GM23338 (cell line): ENCODE measurements around the gene KBTBD8. TPM values are rescaled to one million over a fixed set of nuclear protein-coding genes. Genes with fewer than 3 reads are reported as not detected.
A peak's percentile ranks its signal among the peaks of the same experiment; 100 is the strongest.

Experiments used
- ATAC-seq: fragments of 200-7000 bp; cut with Tn5 transposase; 3 replicates; pipeline ENCODE4 v1.9.1; 2020
- DNase-seq: peaks from one replicate; pipeline ENCODE4 v3.0.0-alpha.2; 2015; ENCODE audit warnings: low spot score
- H2AFZ ChIP-seq: fragments of 200-600 bp; sonication (generic); 2 replicates; pipeline ENCODE4 v1.8.0; 2016; ENCODE audit warnings: antibody characterized with exemption, mild to moderate bottlenecking, moderate library complexity
- H3F3A ChIP-seq: fragments of 200-600 bp; sonication (generic); replicated peaks from 2 replicates; pipeline ENCODE4 v1.8.0; 2017; ENCODE audit warnings: antibody characterized with exemption, mixed run types, low read depth
- H3K27ac ChIP-seq: fragments of 200-600 bp; sonication (generic); 2 replicates; pipeline ENCODE4 v1.6.1; 2016; ENCODE audit warnings: low read depth
- H3K27me3 ChIP-seq: fragments of 200-600 bp; sonication (generic); 2 replicates; pipeline ENCODE4 v1.8.0; 2016; ENCODE audit warnings: mild to moderate bottlenecking, mixed run types, moderate library complexity; ENCODE audit not compliant: insufficient read depth
- H3K36me3 ChIP-seq: fragments of 200-600 bp; sonication (generic); 2 replicates; pipeline ENCODE4 v1.8.0; 2016; ENCODE audit warnings: mild to moderate bottlenecking; ENCODE audit not compliant: insufficient read depth
- H3K4me1 ChIP-seq: fragments of 200-600 bp; sonication (generic); 2 replicates; pipeline ENCODE4 v1.8.0; 2016; ENCODE audit warnings: mild to moderate bottlenecking, moderate library complexity; ENCODE audit not compliant: insufficient read depth
- H3K4me2 ChIP-seq: fragments of 200-600 bp; sonication (generic); 2 replicates; pipeline ENCODE4 v1.7.1; 2017; ENCODE audit warnings: mixed run types
- H3K4me3 ChIP-seq: fragments of 200-600 bp; sonication (generic); 2 replicates; pipeline ENCODE4 v1.6.1; 2016; ENCODE audit warnings: mixed run types
- H3K79me2 ChIP-seq: fragments of 200-600 bp; sonication (generic); replicated peaks from 2 replicates; pipeline ENCODE4 v1.8.0; 2017; ENCODE audit warnings: mild to moderate bottlenecking; ENCODE audit not compliant: insufficient read depth
- H3K9me2 ChIP-seq: fragments of 200-600 bp; sonication (generic); 2 replicates; pipeline ENCODE4 v1.8.0; 2017; ENCODE audit not compliant: insufficient read depth
- H4K20me1 ChIP-seq: fragments of 200-600 bp; sonication (generic); replicated peaks from 2 replicates; pipeline ENCODE4 v1.8.0; 2017; ENCODE audit warnings: mild to moderate bottlenecking; ENCODE audit not compliant: insufficient read depth
- H3K27ac Mint-ChIP-seq: 2 replicates; pipeline ENCODE4 v1.8.0; 2020; ENCODE audit warnings: inconsistent platforms, mild to moderate bottlenecking, moderate library complexity, mixed read lengths
- H3K27me3 Mint-ChIP-seq: 3 replicates; pipeline ENCODE4 v1.8.0; 2022; ENCODE audit warnings: low read depth, mild to moderate bottlenecking, moderate library complexity, mixed read lengths, inconsistent platforms; ENCODE audit not compliant: insufficient read depth, poor library complexity
- H3K36me3 Mint-ChIP-seq: 3 replicates; pipeline ENCODE4 v1.8.0; 2021; ENCODE audit warnings: low read depth, mild to moderate bottlenecking, inconsistent platforms, moderate library complexity, mixed read lengths
- H3K4me1 Mint-ChIP-seq: 3 replicates; pipeline ENCODE4 v1.8.0; 2020; ENCODE audit warnings: mild to moderate bottlenecking, inconsistent platforms, mixed read lengths
- H3K4me3 Mint-ChIP-seq: 3 replicates; pipeline ENCODE4 v1.8.0; 2021; ENCODE audit warnings: moderate library complexity, mild to moderate bottlenecking, inconsistent platforms, mixed read lengths
- H3K9me3 Mint-ChIP-seq: 3 replicates; pipeline ENCODE4 v1.8.0; 2020; ENCODE audit warnings: moderate library complexity, mild to moderate bottlenecking, inconsistent platforms, mixed read lengths
- CREB1 ChIP-seq: fragments of 250-450 bp; sonication (Bioruptor Pico); IDR thresholded peaks from 2 replicates; pipeline ENCODE4 v1.5.0; 2020; ENCODE audit warnings: low read depth, mild to moderate bottlenecking, moderate library complexity
- CTCF ChIP-seq, 2 experiments: fragments of 200-600 bp in 1 of 2; sonication (generic) in 1 of 2; conservative IDR thresholded peaks; 2 replicates each; pipeline versions ENCODE4 v1.5.1 to v1.6.1; 2016 to 2017; ENCODE audit warnings: antibody characterized with exemption in 2 of 2, low read depth in 2 of 2, mild to moderate bottlenecking in 2 of 2, moderate library complexity in 1 of 2
- EZH2phosphoT487 ChIP-seq: fragments of 200-600 bp; sonication (generic); IDR thresholded peaks from one replicate; pipeline ENCODE4 v1.8.1; 2018; ENCODE audit warnings: antibody characterized with exemption; ENCODE audit not compliant: unreplicated experiment
- JUNB ChIP-seq: IDR thresholded peaks from one replicate; pipeline ENCODE4 v1.6.1; 2016; ENCODE audit warnings: antibody characterized with exemption; ENCODE audit not compliant: unreplicated experiment
- REST ChIP-seq: IDR thresholded peaks from one replicate; pipeline ENCODE4 v1.6.1; 2018; ENCODE audit warnings: antibody characterized with exemption; ENCODE audit not compliant: unreplicated experiment
- ZNF114 ChIP-seq: fragments of 250-450 bp; sonication (Bioruptor Pico); IDR thresholded peaks from 2 replicates; pipeline ENCODE4 v1.5.0; 2020; ENCODE audit warnings: mild to moderate bottlenecking, moderate library complexity
- ZNF331 ChIP-seq: fragments of 250-450 bp; sonication (Bioruptor Pico); IDR thresholded peaks from 2 replicates; pipeline ENCODE4 v1.5.0; 2020; ENCODE audit warnings: low read depth, mild to moderate bottlenecking, moderate library complexity
- polyA plus RNA-seq: library from polyadenylated mRNA; unstranded; fragments of >200 nt; fragmentation: Nextera tagmentation; extraction: Ambion mirVana; gene quantifications from 2 replicates; pipeline ENCODE4 v1.2.1, GENCODE V29; 2016
- total RNA-seq: library from RNA; depleted of rRNA; stranded (reverse); fragments of >200 nt; shearing (Covaris generic); gene quantifications from 2 replicates; pipeline ENCODE4 v1.2.3, GENCODE V29; 2014
- TF ChIP-seq, protein P1 (sequence below): fragments of 250-450 bp; sonication (Bioruptor Pico); IDR thresholded peaks from 2 replicates; pipeline ENCODE4 v1.5.0; 2020; ENCODE audit warnings: mild to moderate bottlenecking, moderate library complexity

KBTBD8 gene
- total and polyA plus RNA-seq, 2 experiments from 2014 or later, result 3.5 to 19.9 TPM

GRCh38 chr3:66993082-66993481, 5.0 kb upstream of the KBTBD8 start:
- no peak overlapping the region for H2AFZ ChIP-seq
- no peak for ATAC-seq
- peaks cover 20% of the 10 kb centered on the region for H3K4me1 Mint-ChIP-seq

GRCh38 chr3:66994588-66994987, 3.5 kb upstream of the KBTBD8 start:
- DNase-seq (no peak), ATAC-seq (no peak)
- Histone ChIP-seq H3K4me3 (no peak overlapping the region), H3K9me2 (peaks cover 4% of the 10 kb centered on the region; the same call in 1 of the 2 replicates), H3K4me1 (peaks cover 19% of the 10 kb centered on the region), H3K36me3 (no peaks in the 10 kb centered on the region), H3K27ac (no peak overlapping the region), H2AFZ (no peak overlapping the region), H3K27me3 (no peaks in the 10 kb centered on the region), H3K79me2 (peaks cover 8% of the 10 kb centered on the region; the same call in 1 of the 2 replicates), H3F3A (no peaks in the 10 kb centered on the region), H4K20me1 (no peaks in the 10 kb centered on the region), H3K4me2 (no peak overlapping the region)
- TF ChIP-seq, protein P1, sequence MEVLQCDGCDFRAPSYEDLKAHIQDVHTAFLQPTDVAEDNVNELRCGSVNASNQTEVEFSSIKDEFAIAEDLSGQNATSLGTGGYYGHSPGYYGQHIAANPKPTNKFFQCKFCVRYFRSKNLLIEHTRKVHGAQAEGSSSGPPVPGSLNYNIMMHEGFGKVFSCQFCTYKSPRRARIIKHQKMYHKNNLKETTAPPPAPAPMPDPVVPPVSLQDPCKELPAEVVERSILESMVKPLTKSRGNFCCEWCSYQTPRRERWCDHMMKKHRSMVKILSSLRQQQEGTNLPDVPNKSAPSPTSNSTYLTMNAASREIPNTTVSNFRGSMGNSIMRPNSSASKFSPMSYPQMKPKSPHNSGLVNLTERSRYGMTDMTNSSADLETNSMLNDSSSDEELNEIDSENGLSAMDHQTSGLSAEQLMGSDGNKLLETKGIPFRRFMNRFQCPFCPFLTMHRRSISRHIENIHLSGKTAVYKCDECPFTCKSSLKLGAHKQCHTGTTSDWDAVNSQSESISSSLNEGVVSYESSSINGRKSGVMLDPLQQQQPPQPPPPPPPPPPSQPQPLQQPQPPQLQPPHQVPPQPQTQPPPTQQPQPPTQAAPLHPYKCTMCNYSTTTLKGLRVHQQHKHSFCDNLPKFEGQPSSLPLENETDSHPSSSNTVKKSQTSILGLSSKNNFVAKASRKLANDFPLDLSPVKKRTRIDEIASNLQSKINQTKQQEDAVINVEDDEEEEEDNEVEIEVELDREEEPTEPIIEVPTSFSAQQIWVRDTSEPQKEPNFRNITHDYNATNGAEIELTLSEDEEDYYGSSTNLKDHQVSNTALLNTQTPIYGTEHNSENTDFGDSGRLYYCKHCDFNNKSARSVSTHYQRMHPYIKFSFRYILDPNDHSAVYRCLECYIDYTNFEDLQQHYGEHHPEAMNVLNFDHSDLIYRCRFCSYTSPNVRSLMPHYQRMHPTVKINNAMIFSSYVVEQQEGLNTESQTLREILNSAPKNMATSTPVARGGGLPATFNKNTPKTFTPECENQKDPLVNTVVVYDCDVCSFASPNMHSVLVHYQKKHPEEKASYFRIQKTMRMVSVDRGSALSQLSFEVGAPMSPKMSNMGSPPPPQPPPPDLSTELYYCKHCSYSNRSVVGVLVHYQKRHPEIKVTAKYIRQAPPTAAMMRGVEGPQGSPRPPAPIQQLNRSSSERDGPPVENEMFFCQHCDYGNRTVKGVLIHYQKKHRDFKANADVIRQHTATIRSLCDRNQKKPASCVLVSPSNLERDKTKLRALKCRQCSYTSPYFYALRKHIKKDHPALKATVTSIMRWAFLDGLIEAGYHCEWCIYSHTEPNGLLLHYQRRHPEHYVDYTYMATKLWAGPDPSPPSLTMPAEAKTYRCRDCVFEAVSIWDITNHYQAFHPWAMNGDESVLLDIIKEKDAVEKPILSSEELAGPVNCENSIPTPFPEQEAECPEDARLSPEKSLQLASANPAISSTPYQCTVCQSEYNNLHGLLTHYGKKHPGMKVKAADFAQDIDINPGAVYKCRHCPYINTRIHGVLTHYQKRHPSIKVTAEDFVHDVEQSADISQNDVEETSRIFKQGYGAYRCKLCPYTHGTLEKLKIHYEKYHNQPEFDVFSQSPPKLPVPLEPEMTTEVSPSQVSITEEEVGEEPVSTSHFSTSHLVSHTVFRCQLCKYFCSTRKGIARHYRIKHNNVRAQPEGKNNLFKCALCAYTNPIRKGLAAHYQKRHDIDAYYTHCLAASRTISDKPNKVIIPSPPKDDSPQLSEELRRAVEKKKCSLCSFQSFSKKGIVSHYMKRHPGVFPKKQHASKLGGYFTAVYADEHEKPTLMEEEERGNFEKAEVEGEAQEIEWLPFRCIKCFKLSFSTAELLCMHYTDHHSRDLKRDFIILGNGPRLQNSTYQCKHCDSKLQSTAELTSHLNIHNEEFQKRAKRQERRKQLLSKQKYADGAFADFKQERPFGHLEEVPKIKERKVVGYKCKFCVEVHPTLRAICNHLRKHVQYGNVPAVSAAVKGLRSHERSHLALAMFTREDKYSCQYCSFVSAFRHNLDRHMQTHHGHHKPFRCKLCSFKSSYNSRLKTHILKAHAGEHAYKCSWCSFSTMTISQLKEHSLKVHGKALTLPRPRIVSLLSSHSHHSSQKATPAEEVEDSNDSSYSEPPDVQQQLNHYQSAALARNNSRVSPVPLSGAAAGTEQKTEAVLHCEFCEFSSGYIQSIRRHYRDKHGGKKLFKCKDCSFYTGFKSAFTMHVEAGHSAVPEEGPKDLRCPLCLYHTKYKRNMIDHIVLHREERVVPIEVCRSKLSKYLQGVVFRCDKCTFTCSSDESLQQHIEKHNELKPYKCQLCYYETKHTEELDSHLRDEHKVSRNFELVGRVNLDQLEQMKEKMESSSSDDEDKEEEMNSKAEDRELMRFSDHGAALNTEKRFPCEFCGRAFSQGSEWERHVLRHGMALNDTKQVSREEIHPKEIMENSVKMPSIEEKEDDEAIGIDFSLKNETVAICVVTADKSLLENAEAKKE, result no peak
- TF ChIP-seq ZNF331 (CRISPR knock-in tag), result no peak
- no peak for TF ChIP-seq EZH2phosphoT487
- TF ChIP-seq JUNB, result no peak
- no peak for TF ChIP-seq CREB1
- TF ChIP-seq REST, result no peak
- Mint-ChIP-seq H3K9me3 (no peaks in the 10 kb centered on the region; the same call in 2 of the 3 replicates), H3K4me3 (no peak overlapping the region), H3K27me3 (peaks cover 7% of the 10 kb centered on the region), H3K4me1 (peaks cover 19% of the 10 kb centered on the region), H3K27ac (no peak overlapping the region), H3K36me3 (no peaks in the 10 kb centered on the region)

More at GRCh38 chr3:66993082-66993481, 5.0 kb upstream of the KBTBD8 start:
- Mint-ChIP-seq H3K9me3 (no peaks in the 10 kb centered on the region; the same call in 1 of the 3 replicates), H3K4me3 (no peak overlapping the region), H3K27me3 (peaks cover 10% of the 10 kb centered on the region), H3K27ac (no peak overlapping the region), H3K36me3 (no peaks in the 10 kb centered on the region)
- no peaks in the 10 kb centered on the region for H3K27me3 ChIP-seq
- no peak overlapping the region for H3K27ac ChIP-seq
- no peak for TF ChIP-seq ZNF114
- peak; percentile 40 to 51 for TF ChIP-seq CTCF (conservative IDR thresholded peaks at IDR 0.05; ENCODE audit: low read depth in 2 of 2)
- no peak overlapping the region for H3K4me3 ChIP-seq
- peaks cover 14% of the 10 kb centered on the region for H3K4me1 ChIP-seq
- peak; percentile 34 for DNase-seq
- peaks cover 4% of the 10 kb centered on the region; the same call in 1 of the 2 replicates for H3K9me2 ChIP-seq
- H3K79me2 ChIP-seq, result no peaks in the 10 kb centered on the region
- H3K36me3 ChIP-seq, result no peaks in the 10 kb centered on the region
- no peak overlapping the region for H3K4me2 ChIP-seq
- H4K20me1 ChIP-seq, result no peaks in the 10 kb centered on the region
- no peaks in the 10 kb centered on the region for H3F3A ChIP-seq
